GM12872 (cell line): Measurements from ENCODE around the gene TMEM145.

Source experiments
- CTCF ChIP-seq: IDR thresholded peaks from 3 replicates; pipeline ENCODE4 v1.5.1; 2011; ENCODE audit warnings: low read depth, mild to moderate bottlenecking, low read length, moderate library complexity; ENCODE audit not compliant: insufficient read depth

The TMEM145 gene

GRCh38 chr19:42328106-42328505, 15.0 kb downstream of the TMEM145 start:
- TF ChIP-seq CTCF, result no peak

DNA sequence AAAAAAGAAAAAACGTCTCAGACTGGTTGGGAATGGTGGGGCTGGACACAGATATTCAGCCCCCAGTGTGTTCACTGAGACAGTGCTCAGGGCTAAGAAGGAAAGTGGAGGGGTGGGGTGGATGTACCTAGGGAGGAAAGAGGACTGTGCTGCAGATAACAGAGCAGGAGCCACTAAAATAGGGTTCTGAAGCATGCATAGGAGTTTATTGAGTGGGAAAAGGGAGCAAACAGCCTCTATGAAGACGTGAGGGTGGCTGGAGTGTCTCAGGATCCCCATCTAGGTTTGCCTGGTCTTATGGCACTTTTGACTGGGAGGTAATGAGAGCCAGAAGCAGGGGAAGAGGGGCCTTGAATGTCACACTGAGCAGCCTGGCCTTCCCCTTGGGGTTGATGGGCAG, 15.7 kb downstream of the TMEM145 start:
- no peak for TF ChIP-seq CTCF

DNA sequence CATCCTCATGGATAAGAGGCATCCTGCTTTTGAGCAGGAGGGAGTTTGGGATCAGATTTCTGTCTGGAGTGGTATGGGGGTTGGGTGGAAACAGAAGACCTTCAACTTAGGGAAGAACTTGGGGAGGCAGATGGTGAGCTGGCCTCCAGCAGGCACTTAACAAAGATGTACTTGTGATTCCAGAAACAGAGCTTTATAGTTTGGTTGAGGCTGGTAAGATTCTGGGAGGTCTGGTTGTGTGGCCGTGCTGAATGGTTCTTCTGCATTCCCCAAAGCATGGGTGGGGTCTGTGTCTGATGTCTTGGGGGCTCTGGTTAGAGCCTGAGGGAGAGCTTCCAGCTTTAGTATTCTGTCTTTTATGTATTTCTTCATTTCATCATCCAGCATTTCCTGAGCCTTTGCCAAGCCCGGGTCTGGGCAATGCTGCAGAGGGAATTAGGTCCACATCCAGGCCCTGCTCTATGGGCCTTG, 17.2 kb downstream of the TMEM145 start:
- no peak for TF ChIP-seq CTCF

GRCh38 chr19:42332059-42332458, 18.9 kb downstream of the TMEM145 start:
- TF ChIP-seq CTCF, result no peak

DNA sequence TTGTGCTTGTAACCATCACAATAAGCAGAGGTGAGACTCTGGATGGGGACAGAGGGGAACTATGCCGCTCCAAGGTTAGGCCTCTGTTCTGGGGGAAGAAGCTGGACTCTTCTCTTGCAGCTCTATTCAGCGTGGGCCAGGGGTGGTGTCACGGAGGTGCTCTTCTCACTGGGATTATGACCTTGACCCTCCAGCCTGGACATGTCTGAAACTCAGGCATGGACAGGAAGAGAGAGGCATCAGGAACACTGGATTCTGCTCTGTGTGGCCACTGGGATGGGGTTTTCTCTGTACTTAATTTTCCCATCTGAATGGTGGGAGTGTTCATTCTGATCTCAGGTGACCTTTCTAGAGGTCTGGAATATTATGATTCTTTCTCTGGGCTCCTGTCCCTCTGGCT, 19.9 kb downstream of the TMEM145 start:
- no peak for TF ChIP-seq CTCF

- TF ChIP-seq CTCF, result no peak
These were observed 21.0 kb downstream of the TMEM145 start for GRCh38 chr19:42333975-42334696.

- no peak for TF ChIP-seq CTCF
These were observed 21.7 kb downstream of the TMEM145 start for GRCh38 chr19:42334697-42335373.
